ENCODE data around the gene TUBGCP2. TPM values are rescaled to one million over a fixed set of nuclear protein-coding genes. Genes with fewer than 3 reads are reported as not detected.

Gene TUBGCP2
- total RNA-seq, 1 donor from 2014 or later, result 56.2 TPM

GRCh38 chr10:133249094-133249780 is 59.4 kb downstream of the TUBGCP2 start:
- Histone ChIP-seq H3K4me1 (ENCODE audit: insufficient read depth, low read length) (no peaks in the 10 kb centered on the region), H3K36me3 (ENCODE audit: insufficient read depth, low read length) (no peaks in the 10 kb centered on the region), H2AFZ (ENCODE audit: low read depth, low read length) (no peak overlapping the region), H3K27me3 (ENCODE audit: insufficient read depth, low read length) (peaks cover 8% of the 10 kb centered on the region), H3K9ac (ENCODE audit: low read length) (no peak overlapping the region), H3K4me3 (ENCODE audit: insufficient read depth, low read depth, low read length) (no peak overlapping the region), H3K27ac (ENCODE audit: low read depth, low read length) (no peak overlapping the region), H3K4me2 (ENCODE audit: low read length) (no peak overlapping the region), H4K20me1 (ENCODE audit: insufficient read depth, low read length) (no peaks in the 10 kb centered on the region), H3K9me3 (ENCODE audit: insufficient read depth, low read depth, low read length) (no peaks in the 10 kb centered on the region), H3K79me2 (ENCODE audit: insufficient read depth, low read length) (no peaks in the 10 kb centered on the region)
- no peaks in the 10 kb centered on the region for H3K36me3 Mint-ChIP-seq (ENCODE audit: low read depth, unreplicated experiment)
- TF ChIP-seq EZH2 (IDR thresholded peaks at IDR 0.05; ENCODE audit: insufficient read depth, low read length) (no peak), CTCF (IDR thresholded peaks at IDR 0.05; ENCODE audit: insufficient read depth, low read depth, low read length) (no peak)
- FAIRE-seq (no peak), DNase-seq (ENCODE audit: low read depth) (no peak)
- no peaks in the 10 kb centered on the region for H3K9me3 Mint-ChIP-seq (ENCODE audit: unreplicated experiment)
- no peak overlapping the region for H3K4me3 Mint-ChIP-seq (ENCODE audit: unreplicated experiment)
- H3K27ac Mint-ChIP-seq (ENCODE audit: unreplicated experiment), result no peak overlapping the region
- no peaks in the 10 kb centered on the region for H3K4me1 Mint-ChIP-seq (ENCODE audit: low read depth, unreplicated experiment)
- peaks cover 41% of the 10 kb centered on the region for H3K27me3 Mint-ChIP-seq (ENCODE audit: low read depth, unreplicated experiment)

GRCh38 chr10:133248334-133248715 is 60.3 kb downstream of the TUBGCP2 start:
- FAIRE-seq, result no peak
- H3K4me3 Mint-ChIP-seq (ENCODE audit: unreplicated experiment), result no peak overlapping the region
- Histone ChIP-seq H3K4me1 (ENCODE audit: insufficient read depth, low read length) (no peaks in the 10 kb centered on the region), H3K4me3 (ENCODE audit: insufficient read depth, low read depth, low read length) (no peak overlapping the region), H2AFZ (ENCODE audit: low read depth, low read length) (no peak overlapping the region), H3K9me3 (ENCODE audit: insufficient read depth, low read depth, low read length) (no peaks in the 10 kb centered on the region), H3K79me2 (ENCODE audit: insufficient read depth, low read length) (no peaks in the 10 kb centered on the region), H3K4me2 (ENCODE audit: low read length) (no peak overlapping the region), H3K27ac (ENCODE audit: low read depth, low read length) (no peak overlapping the region), H3K9ac (ENCODE audit: low read length) (no peak overlapping the region), H3K27me3 (ENCODE audit: insufficient read depth, low read length) (peaks cover 8% of the 10 kb centered on the region), H4K20me1 (ENCODE audit: insufficient read depth, low read length) (no peaks in the 10 kb centered on the region), H3K36me3 (ENCODE audit: insufficient read depth, low read length) (no peaks in the 10 kb centered on the region)
- DNase-seq (ENCODE audit: low read depth), result no peak
- TF ChIP-seq EZH2 (IDR thresholded peaks at IDR 0.05; ENCODE audit: insufficient read depth, low read length) (no peak), CTCF (IDR thresholded peaks at IDR 0.05; ENCODE audit: insufficient read depth, low read depth, low read length) (no peak)
- H3K27ac Mint-ChIP-seq (ENCODE audit: unreplicated experiment), result no peak overlapping the region
- no peaks in the 10 kb centered on the region for H3K36me3 Mint-ChIP-seq (ENCODE audit: low read depth, unreplicated experiment)
- no peaks in the 10 kb centered on the region for H3K9me3 Mint-ChIP-seq (ENCODE audit: unreplicated experiment)
- H3K27me3 Mint-ChIP-seq (ENCODE audit: low read depth, unreplicated experiment), result peaks cover 37% of the 10 kb centered on the region
- no peaks in the 10 kb centered on the region for H3K4me1 Mint-ChIP-seq (ENCODE audit: low read depth, unreplicated experiment)

- DNase-seq (ENCODE audit: low read depth) (no peak), FAIRE-seq (no peak)
- H3K36me3 ChIP-seq (ENCODE audit: insufficient read depth, low read length), result no peaks in the 10 kb centered on the region
- Mint-ChIP-seq H3K4me1 (ENCODE audit: low read depth, unreplicated experiment) (no peaks in the 10 kb centered on the region), H3K4me3 (ENCODE audit: unreplicated experiment) (no peak overlapping the region), H3K27ac (ENCODE audit: unreplicated experiment) (no peak overlapping the region), H3K27me3 (ENCODE audit: low read depth, unreplicated experiment) (peaks cover 39% of the 10 kb centered on the region), H3K36me3 (ENCODE audit: low read depth, unreplicated experiment) (no peaks in the 10 kb centered on the region), H3K9me3 (ENCODE audit: unreplicated experiment) (no peaks in the 10 kb centered on the region)
- H2AFZ ChIP-seq (ENCODE audit: low read depth, low read length), result no peak overlapping the region
- H3K9me3 ChIP-seq (ENCODE audit: insufficient read depth, low read depth, low read length), result no peaks in the 10 kb centered on the region
- peaks cover 9% of the 10 kb centered on the region for H3K27me3 ChIP-seq (ENCODE audit: insufficient read depth, low read length)
- no peaks in the 10 kb centered on the region for H3K79me2 ChIP-seq (ENCODE audit: insufficient read depth, low read length)
- H3K27ac ChIP-seq (ENCODE audit: low read depth, low read length), result no peak overlapping the region
- TF ChIP-seq EZH2 (IDR thresholded peaks at IDR 0.05; ENCODE audit: insufficient read depth, low read length), result no peak
- no peak for TF ChIP-seq CTCF (IDR thresholded peaks at IDR 0.05; ENCODE audit: insufficient read depth, low read depth, low read length)
- no peak overlapping the region for H3K4me2 ChIP-seq (ENCODE audit: low read length)
- no peaks in the 10 kb centered on the region for H3K4me1 ChIP-seq (ENCODE audit: insufficient read depth, low read length)
- H3K4me3 ChIP-seq (ENCODE audit: insufficient read depth, low read depth, low read length), result no peak overlapping the region
- H3K9ac ChIP-seq (ENCODE audit: low read length), result no peak overlapping the region
- no peaks in the 10 kb centered on the region for H4K20me1 ChIP-seq (ENCODE audit: insufficient read depth, low read length)
Observed at GRCh38 chr10:133247681-133248333, 60.9 kb downstream of the TUBGCP2 start.
